ENCODE measurements around the gene CLCN1. TPM values are rescaled to one million over a fixed set of nuclear protein-coding genes. Genes with fewer than 3 reads are reported as not detected.

Gene CLCN1
- total RNA-seq, 1 donor from 2014 or later = not detected

- no peak for DNase-seq (ENCODE audit: low read depth, low spot score)
- TF ChIP-seq, protein P1, sequence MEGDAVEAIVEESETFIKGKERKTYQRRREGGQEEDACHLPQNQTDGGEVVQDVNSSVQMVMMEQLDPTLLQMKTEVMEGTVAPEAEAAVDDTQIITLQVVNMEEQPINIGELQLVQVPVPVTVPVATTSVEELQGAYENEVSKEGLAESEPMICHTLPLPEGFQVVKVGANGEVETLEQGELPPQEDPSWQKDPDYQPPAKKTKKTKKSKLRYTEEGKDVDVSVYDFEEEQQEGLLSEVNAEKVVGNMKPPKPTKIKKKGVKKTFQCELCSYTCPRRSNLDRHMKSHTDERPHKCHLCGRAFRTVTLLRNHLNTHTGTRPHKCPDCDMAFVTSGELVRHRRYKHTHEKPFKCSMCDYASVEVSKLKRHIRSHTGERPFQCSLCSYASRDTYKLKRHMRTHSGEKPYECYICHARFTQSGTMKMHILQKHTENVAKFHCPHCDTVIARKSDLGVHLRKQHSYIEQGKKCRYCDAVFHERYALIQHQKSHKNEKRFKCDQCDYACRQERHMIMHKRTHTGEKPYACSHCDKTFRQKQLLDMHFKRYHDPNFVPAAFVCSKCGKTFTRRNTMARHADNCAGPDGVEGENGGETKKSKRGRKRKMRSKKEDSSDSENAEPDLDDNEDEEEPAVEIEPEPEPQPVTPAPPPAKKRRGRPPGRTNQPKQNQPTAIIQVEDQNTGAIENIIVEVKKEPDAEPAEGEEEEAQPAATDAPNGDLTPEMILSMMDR (conservative IDR thresholded peaks at IDR 0.05) = no peak
- H3K36me3 Mint-ChIP-seq (ENCODE audit: low read depth) = no peaks in the 10 kb centered on the region
- no peak overlapping the region for H3K27ac Mint-ChIP-seq (ENCODE audit: unreplicated experiment)
- no peaks in the 10 kb centered on the region for H3K9me3 Mint-ChIP-seq
- peaks cover 15% of the 10 kb centered on the region for H3K4me1 Mint-ChIP-seq
- no peaks in the 10 kb centered on the region for H3K27me3 Mint-ChIP-seq (ENCODE audit: low read depth)
- H3K4me3 Mint-ChIP-seq = no peak overlapping the region
Observed at GRCh38 chr7:143382791-143383641, 67.1 kb downstream of the CLCN1 start.

DNA sequence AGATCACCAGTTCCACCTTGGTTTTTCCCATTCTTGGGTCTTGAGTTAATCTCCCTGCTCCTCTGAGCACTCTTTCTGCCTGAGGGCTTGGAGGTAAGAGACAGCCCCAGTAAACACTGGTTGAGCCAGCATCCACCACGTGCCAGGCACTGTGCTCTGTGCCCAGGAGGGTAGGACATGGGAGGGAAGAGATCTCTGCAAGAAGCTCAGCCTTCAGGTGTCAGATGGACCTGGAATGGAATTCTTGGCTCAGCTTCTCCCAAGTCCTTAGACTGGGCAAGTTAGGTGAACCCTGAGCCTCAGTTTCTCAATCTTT is 67.7 kb downstream of the CLCN1 start:
- Mint-ChIP-seq H3K4me3 (no peak overlapping the region), H3K27ac (ENCODE audit: unreplicated experiment) (no peak overlapping the region), H3K27me3 (ENCODE audit: low read depth) (no peaks in the 10 kb centered on the region), H3K4me1 (peaks cover 15% of the 10 kb centered on the region), H3K9me3 (no peaks in the 10 kb centered on the region), H3K36me3 (ENCODE audit: low read depth) (no peaks in the 10 kb centered on the region)
- TF ChIP-seq, protein P1 (conservative IDR thresholded peaks at IDR 0.05) = no peak
- no peak for DNase-seq (ENCODE audit: low read depth, low spot score)

GRCh38 chr7:143384148-143384547 is 68.2 kb downstream of the CLCN1 start:
- TF ChIP-seq, protein P1 (conservative IDR thresholded peaks at IDR 0.05) = no peak
- peaks cover 10% of the 10 kb centered on the region for H3K4me1 Mint-ChIP-seq
- no peaks in the 10 kb centered on the region for H3K27me3 Mint-ChIP-seq (ENCODE audit: low read depth)
- no peaks in the 10 kb centered on the region for H3K36me3 Mint-ChIP-seq (ENCODE audit: low read depth)
- no peak for DNase-seq (ENCODE audit: low read depth, low spot score)
- no peak overlapping the region for H3K27ac Mint-ChIP-seq (ENCODE audit: unreplicated experiment)
- H3K9me3 Mint-ChIP-seq = no peaks in the 10 kb centered on the region
- H3K4me3 Mint-ChIP-seq = no peak overlapping the region

DNA sequence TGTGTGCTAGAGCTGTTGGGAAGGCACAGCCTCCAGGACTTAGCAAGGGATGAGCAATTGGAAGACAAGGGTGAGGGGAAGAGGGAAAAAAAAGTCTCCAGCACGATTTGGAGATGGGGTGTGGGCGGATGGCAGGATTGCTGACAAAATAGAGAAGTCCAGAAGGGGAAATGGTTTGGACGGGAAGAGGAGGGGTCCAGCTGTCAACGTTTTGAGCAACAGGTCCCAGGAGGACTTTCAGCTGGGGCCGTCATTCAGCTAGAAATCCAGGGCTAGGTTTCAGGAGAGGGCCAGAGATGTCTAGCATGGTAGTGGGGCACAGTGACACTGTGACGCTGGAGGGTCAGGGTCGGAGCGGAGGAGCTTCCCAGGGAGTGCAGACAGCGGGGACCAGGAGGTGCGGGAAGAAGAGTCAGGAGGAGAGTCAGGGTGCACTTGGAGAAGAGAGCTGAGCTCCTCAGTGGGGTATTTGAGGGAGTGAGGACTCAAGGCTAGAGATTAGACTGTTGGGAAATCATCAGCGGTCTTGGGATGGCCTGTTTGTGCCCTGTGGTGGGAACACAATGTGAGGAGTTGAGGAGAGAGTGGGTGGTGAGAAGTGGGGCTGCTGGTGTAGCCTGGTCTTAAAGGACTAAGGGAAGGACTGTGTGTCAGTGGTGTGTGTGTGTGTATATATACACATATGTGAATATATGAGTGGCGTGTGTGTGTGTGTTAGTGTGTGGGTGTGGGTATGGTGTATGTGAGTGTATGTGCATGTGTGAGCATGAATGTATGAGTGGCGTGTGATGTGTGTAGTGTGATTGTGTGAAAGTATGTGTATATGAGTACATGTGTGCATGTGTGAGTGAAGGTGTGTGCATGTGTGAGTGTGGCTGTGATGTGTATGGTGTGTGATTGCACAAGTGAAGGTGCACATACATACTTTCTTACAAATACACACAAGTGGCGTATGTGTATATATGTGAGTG is 69.0 kb downstream of the CLCN1 start:
- Mint-ChIP-seq H3K27ac (ENCODE audit: unreplicated experiment) (no peak overlapping the region), H3K4me3 (no peak overlapping the region), H3K27me3 (ENCODE audit: low read depth) (no peaks in the 10 kb centered on the region), H3K4me1 (peaks cover 2% of the 10 kb centered on the region), H3K9me3 (no peaks in the 10 kb centered on the region), H3K36me3 (ENCODE audit: low read depth) (peaks cover 3% of the 10 kb centered on the region)
- no peak for DNase-seq (ENCODE audit: low read depth, low spot score)
- TF ChIP-seq, protein P1 (conservative IDR thresholded peaks at IDR 0.05) = no peak

GRCh38 chr7:143385891-143386781 is 70.2 kb downstream of the CLCN1 start:
- H3K4me3 Mint-ChIP-seq = no peak overlapping the region
- DNase-seq (ENCODE audit: low read depth, low spot score) = no peak
- H3K36me3 Mint-ChIP-seq (ENCODE audit: low read depth) = peaks cover 6% of the 10 kb centered on the region

More at GRCh38 chr7:143385891-143386781, 70.2 kb downstream of the CLCN1 start:
- H3K27me3 Mint-ChIP-seq (ENCODE audit: low read depth) = no peaks in the 10 kb centered on the region
- H3K4me1 Mint-ChIP-seq = no peaks in the 10 kb centered on the region
- H3K27ac Mint-ChIP-seq (ENCODE audit: unreplicated experiment) = no peak overlapping the region
- H3K9me3 Mint-ChIP-seq = no peaks in the 10 kb centered on the region
- TF ChIP-seq, protein P1 (conservative IDR thresholded peaks at IDR 0.05) = no peak
